CD4-positive, alpha-beta T cell treated with Interleukin-17A for 1 hour (primary cell): ENCODE data around the gene CATSPERD.
A peak's percentile ranks its signal among the peaks of the same experiment; 100 is the strongest.

ENCODE experiments used
- DNase-seq: peaks from one replicate; pipeline ENCODE4 v3.0.0-alpha.2; 2020

CATSPERD gene

GRCh38 chr19:5789351-5789761, 68.9 kb downstream of the CATSPERD start:
- no peak for DNase-seq

GRCh38 chr19:5789886-5790558, 69.6 kb downstream of the CATSPERD start:
- DNase-seq: no peak

GRCh38 chr19:5790559-5791520, 70.4 kb downstream of the CATSPERD start, which contains the start of gene DUS3L:
TSS of gene DUS3L (minus strand) at chr19:5791163. CDS start at chr19:5791141, 22 bp downstream.
- DNase-seq: peak; percentile 97

- DNase-seq: no peak
These were observed 71.8 kb downstream of the CATSPERD start for GRCh38 chr19:5792224-5792623.

GRCh38 chr19:5793188-5793587, 72.8 kb downstream of the CATSPERD start:
- DNase-seq: no peak

GRCh38 chr19:5795382-5795919, 75.0 kb downstream of the CATSPERD start:
- no peak for DNase-seq

- no peak for DNase-seq
These were observed 77.8 kb downstream of the CATSPERD start for GRCh38 chr19:5798244-5798643.

- DNase-seq: no peak
These were observed 79.1 kb downstream of the CATSPERD start for GRCh38 chr19:5799247-5800241.

GRCh38 chr19:5800361-5801270, 80.2 kb downstream of the CATSPERD start:
- no peak for DNase-seq

- no peak for DNase-seq
These were observed 81.6 kb downstream of the CATSPERD start for GRCh38 chr19:5801796-5802619.

GRCh38 chr19:5803441-5803751, 83.0 kb downstream of the CATSPERD start:
- DNase-seq: no peak

GRCh38 chr19:5803752-5804515, 83.5 kb downstream of the CATSPERD start:
- peak; percentile 93 for DNase-seq

GRCh38 chr19:5804516-5805461, 84.4 kb downstream of the CATSPERD start, which contains the start of gene NRTN:
TSS of gene NRTN (plus strand) at chr19:5805067. CDS start at chr19:5824166, 19,099 bp downstream.
- DNase-seq: peak; percentile 51

GRCh38 chr19:5805462-5806132, 85.2 kb downstream of the CATSPERD start:
- DNase-seq: peak; percentile 65

GRCh38 chr19:5806133-5806489, 85.7 kb downstream of the CATSPERD start:
- no peak for DNase-seq

GRCh38 chr19:5806905-5807304, 86.5 kb downstream of the CATSPERD start:
- no peak for DNase-seq

- no peak for DNase-seq
These were observed 87.8 kb downstream of the CATSPERD start for GRCh38 chr19:5808120-5808816.
